Measurements from ENCODE around the gene BGN. TPM values are rescaled to one million over a fixed set of nuclear protein-coding genes. Genes with fewer than 3 reads are reported as not detected.

BGN gene
- total RNA-seq, 2 donors from 2014 or later: 141 to 206 TPM

- H3K36me3 ChIP-seq: no peaks in the 10 kb centered on the region
- no peak for TF ChIP-seq CTCF (IDR thresholded peaks at IDR 0.05)
- H3K4me3 ChIP-seq: no peak overlapping the region
- no peaks in the 10 kb centered on the region for H3K9me3 ChIP-seq
- no peaks in the 10 kb centered on the region for H3K27me3 ChIP-seq
- H3K27ac ChIP-seq: no peak overlapping the region
- H3K4me1 ChIP-seq: no peaks in the 10 kb centered on the region
- no peak for DNase-seq (ENCODE audit: low spot score)
Observed at GRCh38 chrX:153537526-153538295, 42.9 kb downstream of the BGN start.

GRCh38 chrX:153538424-153538823 lies 43.6 kb downstream of the BGN start:
- no peak for TF ChIP-seq CTCF (IDR thresholded peaks at IDR 0.05)
- Histone ChIP-seq H3K36me3 (no peaks in the 10 kb centered on the region), H3K27me3 (no peaks in the 10 kb centered on the region), H3K4me1 (no peaks in the 10 kb centered on the region), H3K4me3 (no peak overlapping the region), H3K27ac (no peak overlapping the region), H3K9me3 (no peaks in the 10 kb centered on the region)
- no peak for DNase-seq (ENCODE audit: low spot score)

GRCh38 chrX:153539171-153539978 lies 44.6 kb downstream of the BGN start:
- DNase-seq (ENCODE audit: low spot score): peak; percentile 69

GRCh38 chrX:153539979-153540358 lies 45.2 kb downstream of the BGN start:
- no peaks in the 10 kb centered on the region for H3K4me1 ChIP-seq
- H3K36me3 ChIP-seq: no peaks in the 10 kb centered on the region
- DNase-seq (ENCODE audit: low spot score): no peak
- no peak for TF ChIP-seq CTCF (IDR thresholded peaks at IDR 0.05)
- H3K27me3 ChIP-seq: no peaks in the 10 kb centered on the region
- H3K4me3 ChIP-seq: no peak overlapping the region
- H3K9me3 ChIP-seq: no peaks in the 10 kb centered on the region
- H3K27ac ChIP-seq: no peak overlapping the region

More at GRCh38 chrX:153539171-153539978, 44.6 kb downstream of the BGN start:
- peak; percentile 58 to 90 for TF ChIP-seq CTCF (IDR thresholded peaks at IDR 0.05)
- Histone ChIP-seq H3K27ac (no peak overlapping the region), H3K9me3 (no peaks in the 10 kb centered on the region), H3K4me1 (no peaks in the 10 kb centered on the region), H3K27me3 (no peaks in the 10 kb centered on the region), H3K4me3 (no peak overlapping the region), H3K36me3 (no peaks in the 10 kb centered on the region)

GRCh38 chrX:153544727-153545126 lies 49.9 kb downstream of the BGN start:
- Histone ChIP-seq H3K9me3 (no peaks in the 10 kb centered on the region), H3K4me1 (no peaks in the 10 kb centered on the region), H3K4me3 (no peak overlapping the region), H3K27me3 (no peaks in the 10 kb centered on the region), H3K27ac (no peak overlapping the region), H3K36me3 (no peaks in the 10 kb centered on the region)
- TF ChIP-seq CTCF (IDR thresholded peaks at IDR 0.05): no peak
- no peak for DNase-seq (ENCODE audit: low spot score)
